ENCODE measurements around the gene NLRP1.
A peak's percentile ranks its signal among the peaks of the same experiment; 100 is the strongest.

NLRP1 gene

DNA sequence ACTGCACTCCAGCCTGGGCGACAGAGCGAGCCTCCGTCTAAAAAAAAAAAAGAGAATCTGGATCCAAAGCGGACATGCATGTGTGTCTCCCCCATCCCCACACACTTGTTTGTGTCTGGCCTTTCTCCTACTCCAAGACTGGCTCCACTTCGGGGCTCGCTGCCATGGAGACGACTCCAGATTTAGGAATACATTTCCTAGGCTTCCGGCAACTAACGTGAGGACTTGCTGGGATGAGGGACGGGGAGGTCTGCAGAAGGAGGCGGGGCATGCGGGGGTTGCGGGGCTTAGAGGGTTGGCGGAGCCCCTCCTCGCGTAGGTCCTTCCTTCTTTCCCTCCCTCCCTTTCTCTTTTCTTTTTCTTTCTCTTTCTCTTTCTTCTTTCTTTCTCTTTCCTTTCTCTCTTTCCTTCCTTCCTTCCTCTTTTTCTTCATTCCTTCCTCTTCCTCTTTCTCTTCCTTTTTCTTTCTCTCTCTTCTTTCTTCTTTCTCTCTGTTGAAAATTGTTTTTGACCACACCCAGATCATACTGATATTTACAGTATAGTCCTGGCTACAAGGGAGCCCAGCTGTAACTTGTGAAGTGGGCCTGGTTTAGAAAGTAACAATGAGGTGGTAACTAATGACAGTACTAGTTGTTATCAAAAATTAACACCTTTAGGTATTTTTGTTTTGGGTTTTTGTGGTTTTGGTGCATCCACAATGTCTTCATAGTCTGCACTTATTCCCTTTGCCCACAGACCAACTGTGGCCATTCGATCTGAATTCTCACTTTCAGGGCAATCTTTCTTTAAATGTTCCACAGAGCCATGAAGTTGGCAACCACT is 72.7 kb downstream of the NLRP1 start:
- no peak for DNase-seq

DNA sequence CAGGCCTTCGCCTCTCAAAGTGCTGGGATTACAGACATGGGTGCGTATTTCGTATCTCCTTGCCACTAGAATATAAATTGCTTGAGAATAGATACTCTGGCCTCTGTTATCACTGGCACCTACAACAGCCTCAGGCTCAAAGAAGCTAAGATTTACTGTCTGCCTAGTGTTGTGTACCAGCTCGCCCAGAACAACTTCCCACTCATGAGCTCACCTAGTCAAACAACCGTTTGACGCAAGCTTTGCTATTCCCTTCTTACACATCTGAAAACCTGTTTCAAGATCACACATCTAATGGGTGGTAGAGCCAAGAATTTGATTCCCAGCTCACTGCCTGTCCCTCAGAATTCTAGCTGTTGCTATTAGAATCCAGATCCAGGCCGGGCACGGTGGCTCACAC is 73.5 kb downstream of the NLRP1 start:
- DNase-seq, result no peak

DNA sequence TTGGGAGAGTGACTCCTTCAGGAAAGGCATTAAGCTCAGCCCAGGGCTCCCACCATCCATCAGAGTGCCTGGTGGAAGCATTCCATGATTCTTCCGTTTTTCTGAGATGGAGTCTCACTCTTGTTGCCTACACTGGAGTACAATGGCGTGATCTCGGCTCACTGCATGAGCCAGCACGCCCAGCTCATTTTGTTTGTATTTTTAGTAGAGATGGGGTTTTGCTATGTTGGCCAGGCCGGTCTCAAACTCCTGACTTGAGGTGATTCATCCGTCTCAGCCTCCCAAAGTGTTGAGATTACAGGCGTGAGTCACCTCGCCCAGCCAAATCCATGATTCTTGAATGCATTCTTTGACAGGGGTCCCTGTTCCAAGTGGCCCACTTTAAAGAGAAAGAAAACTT is 74.8 kb downstream of the NLRP1 start:
- no peak for DNase-seq

DNA sequence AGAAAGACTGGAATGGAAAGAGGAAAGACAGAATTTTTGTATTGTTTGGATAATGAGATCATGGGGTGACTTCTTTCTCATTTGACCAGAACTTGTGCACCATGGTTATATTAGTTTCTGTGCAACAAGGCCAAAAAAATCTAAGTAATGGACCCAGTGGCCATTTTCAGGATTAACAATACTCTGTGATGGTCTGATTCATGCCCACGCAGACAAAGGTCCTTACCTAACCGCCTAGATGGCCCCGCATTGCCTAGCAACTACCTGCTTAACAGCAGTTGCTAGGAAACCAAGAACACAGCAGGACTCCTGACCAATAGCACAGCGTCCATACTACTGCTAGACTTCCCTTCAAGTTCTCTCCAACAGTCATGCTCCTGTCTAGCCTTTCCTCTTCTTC is 75.5 kb downstream of the NLRP1 start:
- no peak for DNase-seq

DNA sequence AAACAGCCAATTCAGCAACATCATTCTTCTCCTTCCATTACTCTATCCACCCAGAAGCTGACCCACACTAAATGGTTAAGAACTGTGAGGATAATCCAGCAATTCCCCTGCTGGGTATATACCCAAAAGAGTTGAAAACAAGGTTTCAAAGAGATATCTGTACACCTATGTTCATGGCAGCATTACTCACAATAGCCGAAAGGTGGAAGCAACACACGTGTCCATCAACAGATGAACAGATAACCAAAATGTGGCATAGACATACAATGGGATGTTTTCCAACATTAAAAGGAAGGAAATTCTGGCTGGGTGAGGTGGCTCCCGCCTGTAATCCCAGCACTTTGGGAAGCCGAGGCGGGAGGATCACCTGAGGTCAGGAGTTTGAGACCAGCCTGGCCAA is 78.0 kb downstream of the NLRP1 start:
- DNase-seq, result no peak

DNA sequence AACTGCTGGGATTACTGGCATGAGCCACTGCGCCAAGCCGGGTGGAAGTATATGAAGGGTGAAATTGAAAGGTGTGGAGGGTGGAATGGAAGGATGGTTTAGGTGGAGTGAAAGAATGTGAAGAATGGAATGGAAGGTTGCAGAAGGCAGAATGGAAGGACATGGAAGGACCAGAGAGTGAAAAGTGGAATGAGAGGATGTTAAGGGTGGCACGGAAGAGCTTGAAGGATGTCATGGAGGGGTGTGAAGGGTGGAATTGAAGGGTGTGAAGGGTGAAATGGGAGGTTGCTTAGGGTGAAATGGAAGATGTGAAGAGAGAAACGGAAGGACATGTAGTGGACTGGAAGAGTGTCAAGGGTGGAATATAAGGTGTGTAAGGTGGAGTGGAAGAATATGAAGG is 81.8 kb downstream of the NLRP1 start:
- DNase-seq, result no peak

DNA sequence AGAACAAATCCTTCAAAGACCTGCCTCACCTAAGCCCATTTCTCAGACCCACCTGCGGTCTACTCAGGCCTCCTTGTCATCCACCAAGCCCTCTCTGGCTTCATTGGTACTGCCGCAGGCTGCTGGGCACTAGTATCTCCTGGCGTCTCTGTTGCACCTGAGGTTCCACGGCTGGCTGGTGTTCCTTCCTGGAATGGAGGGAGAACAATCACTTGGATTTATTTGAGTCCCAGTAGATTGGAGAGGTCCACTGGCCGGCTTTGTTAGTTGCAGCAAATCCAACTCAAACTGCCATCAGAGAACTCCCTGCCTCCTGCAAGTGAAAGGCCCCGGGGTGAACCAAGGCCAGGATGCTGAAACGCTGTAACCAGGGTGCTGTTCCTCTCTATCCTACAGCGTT is 82.6 kb downstream of the NLRP1 start:
- DNase-seq, result no peak

DNA sequence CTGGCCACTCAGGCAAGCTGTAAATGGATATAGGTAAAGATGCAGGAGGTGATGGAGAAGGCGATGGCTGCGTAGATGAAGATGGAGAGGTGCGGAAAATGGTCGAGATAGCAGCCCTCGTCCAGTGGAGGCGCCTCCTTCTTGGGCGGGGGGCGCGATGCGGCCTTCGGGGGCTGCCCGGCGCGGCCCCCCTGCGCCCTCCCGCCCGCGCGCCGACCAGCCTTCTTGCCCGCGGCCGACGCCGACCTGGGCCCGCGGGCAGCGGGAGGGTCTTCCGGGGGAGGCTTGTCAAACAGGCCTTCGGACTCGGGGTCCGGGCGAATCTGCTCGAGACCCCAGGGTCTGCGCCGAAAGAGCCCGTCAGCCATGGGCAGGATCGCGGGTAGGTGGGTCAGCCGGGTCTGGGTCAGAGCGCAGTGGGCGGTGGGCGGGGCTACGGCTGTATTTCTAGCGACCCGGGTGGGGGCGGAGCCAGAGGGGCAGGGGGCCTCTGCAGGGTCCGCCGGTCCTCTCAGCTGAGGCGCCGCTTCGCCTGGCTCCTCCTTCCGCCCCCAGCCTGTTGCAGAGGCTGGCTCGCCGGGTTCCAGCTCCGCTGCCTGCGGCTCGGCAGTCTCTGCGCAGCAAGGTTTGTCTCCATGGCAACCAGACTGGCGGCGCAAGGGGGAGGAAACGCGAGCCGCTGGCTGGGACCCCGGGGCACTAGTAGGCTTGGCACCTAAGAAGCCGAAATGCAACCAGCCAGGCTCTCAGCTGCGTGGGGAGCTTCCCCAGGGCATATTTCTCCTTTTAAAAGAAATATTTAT is 83.5 kb downstream of the NLRP1 start:
- peak; percentile 97 for DNase-seq

DNA sequence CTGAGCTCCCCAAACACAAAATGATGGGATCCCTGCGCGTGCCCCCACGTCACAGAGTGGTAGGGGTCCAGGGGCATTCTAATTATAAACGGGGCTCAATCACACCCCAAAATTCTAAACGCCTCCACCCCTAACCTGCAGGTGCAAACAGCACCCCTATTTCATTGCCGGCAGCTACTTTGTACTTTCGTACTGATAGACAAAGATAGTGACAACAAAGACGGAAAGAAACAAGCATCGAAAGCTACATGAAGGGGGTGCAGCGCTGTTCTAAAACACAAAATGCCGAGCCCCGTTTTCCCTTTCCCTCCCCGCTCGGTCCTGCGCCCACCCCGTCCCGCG is 84.1 kb downstream of the NLRP1 start:
- DNase-seq, result no peak

DNA sequence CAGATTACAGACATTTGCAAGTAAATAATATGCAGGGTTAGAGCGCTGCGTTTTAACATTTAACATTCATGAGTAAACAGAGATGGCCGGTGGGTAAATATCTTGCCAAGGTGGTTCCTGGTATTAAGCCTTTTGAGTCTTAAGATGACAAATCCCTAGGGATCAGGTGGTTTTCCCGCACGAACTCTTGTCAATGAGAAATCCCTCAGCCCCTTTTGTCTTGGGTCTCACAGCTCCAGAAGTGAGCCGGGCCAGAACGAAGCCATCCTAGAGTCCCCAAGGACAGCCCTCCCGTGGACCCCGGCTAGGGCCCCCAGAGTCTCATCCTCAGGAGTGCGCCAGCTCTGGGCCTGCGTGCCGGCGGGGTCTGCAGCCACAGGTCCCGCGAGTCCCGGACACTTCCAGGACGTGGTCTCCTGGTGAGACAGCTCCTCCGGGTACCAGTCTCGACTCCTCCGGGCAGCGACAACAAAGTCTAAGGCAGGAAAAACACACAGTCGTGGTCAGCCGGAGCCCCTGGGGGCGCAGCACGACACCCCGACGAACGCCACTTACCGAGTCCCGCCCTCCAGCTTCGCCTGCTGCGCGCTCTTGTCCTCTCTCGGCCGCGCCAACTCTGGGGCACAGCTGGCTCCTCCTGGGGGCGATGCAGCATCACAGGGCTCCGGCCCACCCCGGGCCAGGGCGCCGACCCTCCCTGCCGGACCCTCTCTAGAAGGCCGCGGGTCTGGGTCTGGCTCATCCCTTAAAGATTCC is 84.7 kb downstream of the NLRP1 start:
- peak; percentile 50 for DNase-seq

DNA sequence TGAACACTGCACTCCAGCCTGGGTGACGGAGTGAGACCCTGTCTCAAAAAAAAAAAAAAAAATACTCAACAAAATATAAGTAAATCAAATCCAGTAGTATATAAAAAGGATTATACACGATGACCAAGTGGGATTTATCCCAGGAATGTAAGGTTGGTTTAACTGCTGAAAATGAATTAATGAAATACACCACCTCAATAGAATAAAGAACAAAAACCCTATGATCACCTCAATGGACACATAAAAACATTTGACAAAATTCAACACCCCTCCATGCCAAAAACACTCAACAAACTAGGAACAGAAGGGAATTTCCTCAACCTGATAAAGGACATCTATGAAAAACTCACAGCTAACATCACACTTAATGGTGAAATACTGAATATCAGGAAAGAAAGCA is 91.3 kb downstream of the NLRP1 start:
- no peak for DNase-seq

DNA sequence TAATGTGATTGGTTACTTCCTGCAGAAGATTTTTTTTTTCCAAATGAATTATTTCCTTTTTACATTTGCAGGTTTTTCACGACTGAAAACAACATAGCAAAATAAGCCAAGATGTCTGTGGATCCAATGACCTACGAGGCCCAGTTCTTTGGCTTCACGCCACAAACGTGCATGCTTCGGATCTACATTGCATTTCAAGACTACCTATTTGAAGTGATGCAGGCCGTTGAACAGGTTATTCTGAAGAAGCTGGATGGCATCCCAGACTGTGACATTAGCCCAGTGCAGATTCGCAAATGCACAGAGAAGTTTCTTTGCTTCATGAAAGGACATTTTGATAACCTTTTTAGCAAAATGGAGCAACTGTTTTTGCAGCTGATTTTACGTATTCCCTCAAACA is 95.6 kb downstream of the NLRP1 start:
- no peak for DNase-seq

DNA sequence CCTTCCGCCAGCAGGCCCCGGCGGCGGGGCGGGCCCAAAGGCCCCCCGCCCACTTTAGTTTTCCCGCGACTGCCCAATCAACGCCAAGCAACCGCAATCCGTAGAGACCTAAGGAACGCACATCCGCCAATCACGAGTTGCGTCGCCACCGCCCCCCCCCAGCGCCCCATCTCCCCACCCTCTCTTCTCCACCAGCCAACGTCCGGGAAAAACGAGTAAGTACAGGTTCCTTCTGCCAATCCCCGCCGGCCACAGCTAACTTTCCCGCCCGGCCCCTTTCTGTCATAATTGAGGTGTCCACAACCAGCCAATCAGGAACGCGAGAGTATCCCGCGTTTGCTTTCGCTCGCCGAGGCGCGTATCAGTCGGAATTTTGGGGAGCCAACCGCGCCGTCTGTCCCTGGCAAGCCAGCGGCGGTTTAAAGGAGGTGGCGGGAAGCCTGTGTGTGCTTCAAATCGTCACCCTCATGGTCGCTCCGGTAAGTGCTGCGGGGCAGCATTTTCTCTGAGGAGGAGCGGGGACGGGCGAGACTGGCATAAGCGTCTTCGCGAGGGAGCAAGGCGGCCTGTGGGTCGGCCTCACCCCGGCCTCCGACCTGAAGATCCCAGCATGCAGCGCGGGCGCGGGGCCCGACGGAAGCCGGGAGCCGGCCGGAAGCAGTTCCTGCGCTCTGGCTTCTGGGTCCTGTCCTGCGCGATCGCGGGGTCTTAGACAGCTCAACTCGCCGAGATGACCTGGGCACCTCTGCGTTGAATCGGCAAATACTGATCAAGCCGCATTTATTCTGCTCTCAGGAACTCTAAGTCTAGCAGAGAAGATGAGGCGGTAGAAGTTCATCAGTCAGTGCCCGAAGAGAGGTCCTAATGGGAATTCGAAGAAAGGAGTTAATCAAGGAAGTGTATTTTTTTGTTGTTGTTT is 97.8 kb downstream of the NLRP1 start, which contains the start of gene MIS12:
Gene MIS12, plus strand, starts transcription at position 361 of the 919 bp plus-strand sequence. CDS start 2,297 bp downstream, outside the sequence.
- peak; percentile 100 for DNase-seq

DNA sequence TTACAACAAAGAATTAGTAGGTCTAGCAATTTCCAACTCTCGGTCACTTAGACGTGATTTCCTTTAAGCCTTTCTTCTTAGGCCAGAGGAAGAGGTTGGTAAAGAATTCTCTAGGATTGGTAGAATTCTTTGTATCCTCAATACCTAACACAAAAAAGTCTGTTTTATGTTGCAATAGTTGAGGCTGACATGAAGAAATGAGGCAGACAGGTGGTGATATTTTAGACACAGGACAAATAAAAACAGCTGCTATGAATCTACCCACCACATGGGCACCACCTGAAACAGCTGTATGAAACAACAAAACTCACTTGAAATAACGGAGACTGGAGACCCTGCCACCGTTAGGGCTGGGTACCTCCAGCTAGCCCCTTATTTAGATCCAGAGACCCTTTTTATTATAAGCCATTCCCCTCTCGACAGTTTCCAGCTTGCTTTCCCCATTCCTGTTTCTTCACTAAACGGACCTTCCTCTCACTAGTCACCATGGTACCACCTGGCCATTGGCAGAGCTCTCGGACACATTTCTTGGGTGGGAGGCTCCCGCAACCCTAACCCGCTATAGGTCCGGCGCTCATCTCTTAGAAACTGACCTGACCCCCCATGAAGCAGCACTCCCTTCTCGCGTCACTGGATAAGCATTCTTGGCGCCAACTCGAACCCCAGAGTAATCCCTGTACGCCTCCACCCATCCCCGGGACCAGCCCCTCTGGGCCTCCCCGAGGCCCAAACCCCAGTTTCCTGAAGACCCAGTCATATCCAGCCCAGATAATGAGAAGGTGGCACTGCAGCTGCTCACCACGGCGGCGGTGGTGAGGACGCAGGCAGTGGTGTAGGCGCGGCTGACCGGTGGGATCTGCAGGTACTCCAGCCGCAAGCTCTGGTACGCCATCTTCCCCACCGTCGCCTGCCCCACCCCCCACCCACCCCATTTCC is 98.8 kb downstream of the NLRP1 start, which contains the start of gene DERL2:
Gene DERL2, minus strand, starts transcription at position 909 of the 936 bp plus-strand sequence. Its CDS starts 17 bp downstream, at position 892.
- no peak for DNase-seq

DNA sequence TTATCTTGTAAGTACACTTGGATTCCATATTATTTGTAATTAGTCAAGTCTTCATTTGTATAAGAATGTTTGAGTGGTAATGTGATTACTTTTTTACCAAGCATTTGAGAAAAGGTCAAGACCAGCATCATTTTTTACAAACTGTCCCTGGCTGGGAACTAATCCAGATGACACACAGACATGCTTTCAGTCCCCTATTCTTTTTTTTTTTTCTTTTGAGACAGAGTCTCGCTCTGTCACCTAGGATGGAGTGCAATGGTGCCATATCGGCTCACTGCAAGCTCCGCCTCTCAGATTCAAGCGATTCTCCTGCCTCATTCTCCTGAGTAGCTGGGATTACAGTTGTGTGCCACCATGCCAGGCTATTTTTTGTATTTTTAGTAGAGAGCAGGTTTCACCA is 102.9 kb downstream of the NLRP1 start:
- DNase-seq, result no peak

DNA sequence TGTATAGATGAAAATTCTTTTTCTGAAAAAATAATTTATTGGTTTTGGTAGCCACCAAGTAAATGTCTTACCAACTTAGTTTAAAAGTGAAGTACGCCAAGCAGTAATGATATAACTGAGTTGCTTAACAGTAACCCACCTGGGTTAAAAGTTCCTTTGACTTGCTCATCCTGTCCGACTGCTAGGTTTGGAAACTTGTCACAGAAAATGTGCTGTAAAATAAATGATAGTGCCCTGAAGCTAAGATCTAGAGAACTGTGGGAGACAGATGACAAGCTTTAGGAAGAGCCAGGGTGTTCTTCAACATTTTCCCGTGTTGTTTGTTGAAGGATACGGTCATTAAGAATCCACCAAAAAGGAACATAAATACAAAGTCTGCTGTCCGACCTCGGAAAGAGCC is 103.3 kb downstream of the NLRP1 start:
- DNase-seq, result no peak

DNA sequence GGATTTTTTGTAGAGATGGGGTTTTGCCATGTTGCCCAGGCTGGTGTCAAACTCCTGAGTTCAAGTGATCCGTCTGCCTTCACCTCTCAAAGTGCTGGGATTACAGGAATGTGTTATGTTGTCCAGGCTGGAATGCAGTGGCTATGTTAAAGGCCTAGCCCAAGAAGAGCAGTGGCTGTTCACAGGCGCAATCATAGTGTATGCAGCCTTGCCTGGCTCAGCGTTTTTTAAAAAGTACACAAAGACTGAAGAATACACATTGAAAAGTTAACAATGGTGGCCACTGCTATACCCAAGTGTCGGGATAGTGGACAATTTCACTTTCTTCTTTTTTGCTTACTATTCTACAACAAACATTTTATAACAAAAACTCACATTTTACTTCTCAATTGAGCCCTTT is 105.3 kb downstream of the NLRP1 start:
- DNase-seq, result no peak

DNA sequence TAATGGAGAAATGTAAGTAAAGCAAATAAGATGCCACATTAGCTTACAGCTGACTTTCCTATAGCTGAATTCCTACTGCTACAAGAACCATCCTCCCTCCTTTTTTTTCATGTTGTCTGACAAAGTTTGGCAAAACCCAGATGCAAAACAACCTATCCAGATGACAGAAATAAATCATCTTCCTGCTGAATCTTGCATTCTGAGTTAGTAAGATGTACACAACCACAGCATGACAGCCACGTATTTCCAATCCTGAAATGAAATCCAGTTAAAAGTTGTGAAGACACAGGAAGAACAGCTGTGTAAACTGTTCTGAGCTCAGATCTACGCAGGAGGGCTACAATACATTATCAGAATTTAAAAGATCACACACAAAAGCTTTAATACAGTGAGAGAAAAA is 110.4 kb downstream of the NLRP1 start:
- DNase-seq, result no peak

DNA sequence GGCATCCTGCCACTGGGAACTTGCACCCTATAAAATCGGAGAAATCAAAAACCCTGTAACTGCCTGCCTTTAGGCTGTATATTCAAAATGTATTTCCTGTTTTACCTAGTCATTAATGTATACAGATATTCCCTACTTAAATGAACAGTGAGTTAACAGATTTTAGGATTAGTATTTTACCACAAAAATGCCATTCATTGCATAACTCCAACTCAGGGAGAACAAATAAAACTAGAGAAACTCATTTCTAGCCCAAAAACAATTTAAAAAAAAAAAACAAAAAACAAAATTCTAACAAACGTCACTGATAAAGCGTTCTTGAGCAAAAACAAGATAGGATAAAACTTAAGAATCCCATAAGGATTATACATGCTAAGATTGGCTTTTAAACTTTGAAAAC is 111.8 kb downstream of the NLRP1 start:
- no peak for DNase-seq

DNA sequence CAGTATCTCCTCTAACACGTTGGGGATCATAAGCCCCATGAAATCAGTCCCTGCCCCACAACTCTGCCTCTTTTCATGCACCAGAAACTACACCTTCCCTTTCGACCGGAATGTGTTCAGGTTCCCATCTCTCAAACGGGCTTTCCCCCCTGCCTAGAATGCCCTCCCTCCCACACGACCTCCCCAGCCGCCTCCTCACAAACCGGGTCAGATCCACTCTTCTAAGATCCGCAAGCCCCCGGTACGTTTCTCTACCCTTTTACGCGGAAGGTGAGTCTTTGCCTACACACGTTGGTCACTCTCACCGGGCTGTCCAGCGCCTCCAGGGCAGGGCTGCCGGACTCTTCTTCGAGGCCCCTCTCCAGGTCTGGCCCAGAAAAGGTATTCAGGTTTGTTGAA is 116.2 kb downstream of the NLRP1 start:
- DNase-seq, result no peak

DNA sequence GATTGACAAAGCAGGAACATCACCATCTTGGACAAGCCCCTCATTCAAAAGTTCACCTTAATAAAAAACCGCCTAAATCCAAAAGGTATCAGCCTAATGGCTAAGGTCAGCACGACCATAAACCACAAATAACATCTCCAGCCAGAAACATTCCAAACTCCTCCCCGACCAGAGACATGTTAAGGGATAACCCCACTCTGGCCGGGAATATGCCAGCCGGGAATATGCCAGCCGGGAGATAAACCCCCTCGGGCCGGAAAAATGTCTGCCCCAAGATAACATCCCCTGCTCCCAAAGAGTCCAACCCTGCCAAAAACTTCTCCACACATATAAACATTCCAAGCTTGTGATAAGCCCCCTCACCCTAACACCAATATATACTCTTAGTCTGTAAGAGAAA is 116.9 kb downstream of the NLRP1 start:
- no peak for DNase-seq

Data from femur (tissue), 1 donor.